Measurements from ENCODE around the gene AKNA. TPM values are rescaled to one million over a fixed set of nuclear protein-coding genes. Genes with fewer than 3 reads are reported as not detected.
A peak's percentile ranks its signal among the peaks of the same experiment; 100 is the strongest.

Gene AKNA
- total and polyA plus RNA-seq, 7 donors: 9.9 to 81.6 (median 16.9) TPM

DNA sequence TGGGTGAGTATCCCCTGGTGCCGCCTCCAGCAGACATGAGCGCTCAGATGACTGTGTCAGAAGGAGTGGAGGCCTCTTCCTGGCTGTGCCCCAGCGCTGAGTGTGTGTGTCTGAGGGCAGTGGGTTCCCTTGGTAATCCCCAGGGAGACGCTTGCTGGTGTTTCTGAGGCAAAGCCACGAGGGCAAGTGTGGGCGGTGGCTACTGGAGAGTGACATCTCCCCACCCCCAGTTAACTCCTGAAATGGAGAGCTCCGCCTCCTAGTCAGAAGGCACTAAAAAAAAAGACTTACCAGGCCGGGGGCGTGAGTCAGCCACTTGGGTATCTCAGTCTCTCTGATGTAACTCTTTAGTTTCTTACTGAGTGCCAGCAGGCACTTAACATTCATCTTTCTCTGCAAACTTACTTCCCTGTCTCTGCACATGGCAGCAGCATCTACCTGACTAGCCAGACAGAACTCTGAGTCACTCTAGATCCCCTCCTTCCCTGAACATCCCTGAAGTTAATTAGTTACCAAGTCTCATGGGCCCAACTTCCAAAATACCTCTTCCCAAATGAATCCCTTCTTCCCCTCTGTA lies 38.8 kb downstream of the AKNA start:
- Histone ChIP-seq H3K27me3 (no peaks in the 10 kb centered on the region), H3K4me1 (peaks cover 0 to 45% (median 30%) of the 10 kb centered on the region in 4 donors), H3K4me3 (no peak overlapping the region), H3K27ac (peak overlapping the region; percentile 75 to 84 (median 81)), H3K36me3 (peaks cover 14 to 82% (median 21%) of the 10 kb centered on the region in 4 donors), H3K9me3 (no peaks in the 10 kb centered on the region)
- 29 to 57% methylated on average over 9 of the region's 9 CpGs for WGBS, 2 donors
- peak; percentile 95 for DNase-seq
- intact Hi-C loops (cut with DNase I): loop anchor here (2.0 kb wide), 3 partner anchors 40 to 156 kb away; partner anchors contain the start of gene WHRN
- TF ChIP-seq EP300 (IDR thresholded peaks at IDR 0.05) (peak in 2 of 4 donors; percentile 43 to 78), POLR2A (IDR thresholded peaks at IDR 0.05) (no peak), POLR2AphosphoS5 (IDR thresholded peaks at IDR 0.05) (peak; percentile 28 to 80 (median 49))
- TF ChIP-seq, protein P1, sequence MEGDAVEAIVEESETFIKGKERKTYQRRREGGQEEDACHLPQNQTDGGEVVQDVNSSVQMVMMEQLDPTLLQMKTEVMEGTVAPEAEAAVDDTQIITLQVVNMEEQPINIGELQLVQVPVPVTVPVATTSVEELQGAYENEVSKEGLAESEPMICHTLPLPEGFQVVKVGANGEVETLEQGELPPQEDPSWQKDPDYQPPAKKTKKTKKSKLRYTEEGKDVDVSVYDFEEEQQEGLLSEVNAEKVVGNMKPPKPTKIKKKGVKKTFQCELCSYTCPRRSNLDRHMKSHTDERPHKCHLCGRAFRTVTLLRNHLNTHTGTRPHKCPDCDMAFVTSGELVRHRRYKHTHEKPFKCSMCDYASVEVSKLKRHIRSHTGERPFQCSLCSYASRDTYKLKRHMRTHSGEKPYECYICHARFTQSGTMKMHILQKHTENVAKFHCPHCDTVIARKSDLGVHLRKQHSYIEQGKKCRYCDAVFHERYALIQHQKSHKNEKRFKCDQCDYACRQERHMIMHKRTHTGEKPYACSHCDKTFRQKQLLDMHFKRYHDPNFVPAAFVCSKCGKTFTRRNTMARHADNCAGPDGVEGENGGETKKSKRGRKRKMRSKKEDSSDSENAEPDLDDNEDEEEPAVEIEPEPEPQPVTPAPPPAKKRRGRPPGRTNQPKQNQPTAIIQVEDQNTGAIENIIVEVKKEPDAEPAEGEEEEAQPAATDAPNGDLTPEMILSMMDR (IDR thresholded peaks at IDR 0.05): no peak

DNA sequence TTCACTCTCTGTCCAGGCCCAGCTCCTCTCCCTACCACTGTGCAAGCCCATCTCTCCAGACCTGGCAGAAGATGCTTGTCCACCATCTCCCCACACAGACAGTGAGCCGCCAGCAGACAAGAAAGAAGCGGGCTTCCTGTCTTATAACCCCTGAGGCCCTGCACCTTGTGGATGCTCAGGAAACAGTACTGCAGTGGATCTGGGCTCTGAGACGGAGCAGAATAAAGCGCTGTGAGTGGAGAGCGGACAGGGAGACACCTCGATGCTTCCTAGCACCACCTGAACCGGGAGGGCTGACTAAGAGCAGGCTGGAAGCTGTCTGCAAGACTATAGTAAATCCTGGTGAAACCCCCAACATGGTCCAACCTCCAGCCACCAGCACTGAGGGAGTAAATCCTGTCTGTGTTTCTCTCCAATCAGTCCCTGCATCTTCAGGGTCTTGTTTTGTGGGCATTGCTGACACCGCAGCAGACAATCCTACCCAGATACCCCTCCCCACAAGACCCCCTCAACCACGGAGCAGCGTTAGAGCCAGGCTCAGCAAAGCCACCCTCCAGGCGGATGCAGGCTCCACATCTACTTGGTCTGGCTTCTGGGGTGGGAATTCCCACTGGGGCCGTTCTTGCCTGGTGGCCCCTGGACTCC lies 39.4 kb downstream of the AKNA start:
- DNase-seq: no peak
- no peak for TF ChIP-seq POLR2A (IDR thresholded peaks at IDR 0.05)
- no peak for TF ChIP-seq EP300 (IDR thresholded peaks at IDR 0.05)
- TF ChIP-seq, protein P1 (IDR thresholded peaks at IDR 0.05): no peak
- TF ChIP-seq POLR2AphosphoS5 (IDR thresholded peaks at IDR 0.05): no peak
- intact Hi-C loops (cut with DNase I): loop anchor here (2.0 kb wide), 3 partner anchors 40 to 156 kb away; partner anchors contain the start of gene WHRN
- H3K4me1 ChIP-seq: peaks cover 0 to 51% (median 36%) of the 10 kb centered on the region in 4 donors
- no peaks in the 10 kb centered on the region for H3K9me3 ChIP-seq
- 84 to 87% methylated on average over 12 of the region's 12 CpGs for WGBS, 2 donors
- H3K4me3 ChIP-seq: no peak overlapping the region
- H3K36me3 ChIP-seq: peaks cover 14 to 80% (median 21%) of the 10 kb centered on the region in 4 donors
- peak overlapping the region; percentile 75 to 84 (median 81) for H3K27ac ChIP-seq
- H3K27me3 ChIP-seq: no peaks in the 10 kb centered on the region

DNA sequence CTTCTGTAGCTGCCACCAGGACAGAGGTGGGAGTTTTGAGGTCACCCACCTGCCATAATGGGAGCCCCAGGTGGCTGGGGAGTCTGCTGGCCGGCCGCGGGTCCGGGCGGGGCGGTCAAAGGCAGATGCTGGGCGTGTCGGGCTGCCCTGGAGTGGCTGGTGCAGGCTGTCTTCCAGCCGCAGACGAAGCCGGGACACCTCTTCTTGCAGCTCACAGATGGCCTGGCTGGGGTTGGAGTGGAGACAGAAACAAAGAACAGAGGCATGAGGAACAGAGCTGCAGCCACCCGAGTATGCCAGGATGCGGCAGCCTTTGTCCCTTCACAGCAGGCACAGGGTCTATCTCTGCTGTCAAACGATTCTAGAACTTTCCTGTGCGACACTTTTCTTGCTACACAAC lies 40.1 kb downstream of the AKNA start:
- intact Hi-C loops (cut with DNase I): loop anchor here (2.0 kb wide), 3 partner anchors 41 to 157 kb away; partner anchors contain the start of gene WHRN
- Histone ChIP-seq H3K27me3 (no peaks in the 10 kb centered on the region), H3K9me3 (no peaks in the 10 kb centered on the region), H3K4me3 (no peak overlapping the region), H3K4me1 (peaks cover 0 to 56% (median 40%) of the 10 kb centered on the region in 4 donors), H3K36me3 (peaks cover 16 to 80% (median 23%) of the 10 kb centered on the region in 4 donors), H3K27ac (peak overlapping the region in 3 of 4 donors; percentile 79 to 84 (median 83))
- no peak for DNase-seq
- 71 to 86% methylated on average over 15 of the region's 15 CpGs for WGBS, 2 donors
- TF ChIP-seq, protein P1 (IDR thresholded peaks at IDR 0.05): no peak
- TF ChIP-seq POLR2AphosphoS5 (IDR thresholded peaks at IDR 0.05) (peak in 2 of 4 donors; percentile 10 to 45), EP300 (IDR thresholded peaks at IDR 0.05) (no peak)

DNA sequence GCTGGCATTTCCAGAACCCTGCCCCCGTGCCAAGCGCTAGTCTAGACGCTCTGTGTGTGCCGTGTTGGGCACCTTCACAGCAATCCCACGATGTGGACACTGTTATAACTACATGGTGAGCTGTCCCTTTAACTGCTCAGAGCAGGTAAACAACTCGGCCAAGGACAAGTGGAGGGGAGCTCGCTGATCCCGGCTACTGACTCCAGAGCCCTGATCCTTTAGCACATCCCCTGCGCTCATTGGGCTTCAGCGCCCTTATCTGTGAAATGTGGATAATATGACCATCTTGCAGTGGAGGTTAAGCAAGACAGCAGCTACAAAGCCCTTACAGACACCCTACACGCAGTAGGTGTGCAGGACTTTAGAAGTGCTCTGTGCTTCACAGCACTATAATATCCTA lies 41.6 kb downstream of the AKNA start:
- intact Hi-C loops (cut with DNase I): no loop called here
- Histone ChIP-seq H3K27me3 (no peaks in the 10 kb centered on the region), H3K4me3 (no peak overlapping the region), H3K36me3 (peaks cover 13 to 80% (median 26%) of the 10 kb centered on the region in 4 donors), H3K4me1 (peaks cover 0 to 56% (median 40%) of the 10 kb centered on the region in 4 donors), H3K27ac (peak overlapping the region in 2 of 4 donors; percentile 8 to 85), H3K9me3 (no peaks in the 10 kb centered on the region)
- TF ChIP-seq, protein P1 (IDR thresholded peaks at IDR 0.05): no peak
- TF ChIP-seq EP300 (IDR thresholded peaks at IDR 0.05): no peak
- no peak for TF ChIP-seq POLR2A (IDR thresholded peaks at IDR 0.05)
- no peak for TF ChIP-seq POLR2AphosphoS5 (IDR thresholded peaks at IDR 0.05)
- WGBS, 2 donors: 86 to 87% methylated on average over 11 of the region's 11 CpGs
- DNase-seq: no peak

Data from sigmoid colon (tissue), 7 donors.